Measurements from ENCODE around the gene GRAMD1A.

GRAMD1A gene

DNA sequence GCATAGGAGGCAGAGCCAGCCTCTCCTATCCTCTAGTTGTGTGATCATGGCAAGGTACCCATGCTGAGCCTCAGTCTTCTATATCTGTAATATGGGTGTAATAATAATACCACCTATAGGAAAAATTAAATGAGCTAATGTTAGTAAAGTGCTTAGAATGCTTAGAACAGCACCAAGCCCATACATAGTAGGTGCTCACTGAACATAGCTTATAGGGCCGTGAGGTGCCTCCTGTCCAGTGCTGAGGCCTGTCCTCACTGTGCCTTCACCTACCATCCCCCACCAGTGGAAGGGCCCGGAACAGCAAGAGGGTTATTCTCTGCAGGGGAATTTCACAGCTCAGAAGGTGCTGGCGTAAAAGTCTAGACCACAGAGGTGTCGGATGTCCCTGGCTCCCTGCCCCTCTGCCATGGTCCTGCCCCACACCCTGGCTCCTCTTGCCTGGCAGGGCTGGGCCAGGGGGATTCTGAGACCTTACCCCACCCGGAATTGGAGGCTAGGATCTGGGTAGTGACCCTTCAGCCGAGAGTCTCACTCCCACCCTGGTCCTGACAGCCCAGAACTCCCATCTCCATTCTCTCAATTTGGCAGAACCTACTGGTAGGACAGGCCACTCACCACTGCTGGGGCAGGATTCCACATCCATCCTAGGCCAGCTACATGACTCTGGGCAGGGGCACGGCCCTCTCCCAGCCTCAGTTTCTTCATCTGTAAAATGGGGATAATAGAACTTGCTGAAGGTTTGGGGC is 27.9 kb downstream of the GRAMD1A start:
- Histone ChIP-seq H3K4me1 (ENCODE audit: control insufficient read depth, insufficient read depth, low read length) (peaks cover 14% of the 10 kb centered on the region), H3K4me3 (ENCODE audit: low read depth, low read length) (no peak overlapping the region), H3K36me3 (ENCODE audit: control insufficient read depth in 2 of 2, insufficient read depth in 1 of 2, low read length in 2 of 2) (peaks cover 54 to 57% of the 10 kb centered on the region in 2 experiments), H3K27ac (ENCODE audit: extremely low read depth, low read depth, low read length) (no peak overlapping the region; the same call in 1 of the 2 replicates), H3K9me3 (ENCODE audit: control insufficient read depth, insufficient read depth, low read depth, low read length) (no peaks in the 10 kb centered on the region)
- POLR2A ChIA-PET = interaction anchor here (1.1 to 2.4 kb wide), 4 partner anchors 11 to 101 kb away, joined by 3 to 10 read pairs (median 10); partner anchors contain the start of genes GRAMD1A and ZNF30
- TF ChIP-seq, protein P1, sequence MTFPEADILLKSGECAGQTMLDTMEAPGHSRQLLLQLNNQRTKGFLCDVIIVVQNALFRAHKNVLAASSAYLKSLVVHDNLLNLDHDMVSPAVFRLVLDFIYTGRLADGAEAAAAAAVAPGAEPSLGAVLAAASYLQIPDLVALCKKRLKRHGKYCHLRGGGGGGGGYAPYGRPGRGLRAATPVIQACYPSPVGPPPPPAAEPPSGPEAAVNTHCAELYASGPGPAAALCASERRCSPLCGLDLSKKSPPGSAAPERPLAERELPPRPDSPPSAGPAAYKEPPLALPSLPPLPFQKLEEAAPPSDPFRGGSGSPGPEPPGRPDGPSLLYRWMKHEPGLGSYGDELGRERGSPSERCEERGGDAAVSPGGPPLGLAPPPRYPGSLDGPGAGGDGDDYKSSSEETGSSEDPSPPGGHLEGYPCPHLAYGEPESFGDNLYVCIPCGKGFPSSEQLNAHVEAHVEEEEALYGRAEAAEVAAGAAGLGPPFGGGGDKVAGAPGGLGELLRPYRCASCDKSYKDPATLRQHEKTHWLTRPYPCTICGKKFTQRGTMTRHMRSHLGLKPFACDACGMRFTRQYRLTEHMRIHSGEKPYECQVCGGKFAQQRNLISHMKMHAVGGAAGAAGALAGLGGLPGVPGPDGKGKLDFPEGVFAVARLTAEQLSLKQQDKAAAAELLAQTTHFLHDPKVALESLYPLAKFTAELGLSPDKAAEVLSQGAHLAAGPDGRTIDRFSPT (tag by site-specific recombination; IDR thresholded peaks at IDR 0.05) = peak; percentile 59; the same call in 1 of the 2 replicates
- TF ChIP-seq ZNF24 (tag by site-specific recombination; IDR thresholded peaks at IDR 0.05) (0 out of 2 replicates have a peak, but pooled peaks have one; percentile 25), KLF10 (tag by site-specific recombination; IDR thresholded peaks at IDR 0.05) (0 out of 2 replicates have a peak, but pooled peaks have one; percentile 30), ZNF654 (tag by site-specific recombination; IDR thresholded peaks at IDR 0.05; ENCODE audit: low read depth) (no peak), ZNF664 (tag by site-specific recombination; IDR thresholded peaks at IDR 0.05) (peak; percentile 100), ZNF341 (tag by site-specific recombination; IDR thresholded peaks at IDR 0.05; ENCODE audit: low read depth) (peak; percentile 75), ZNF10 (tag by site-specific recombination; IDR thresholded peaks at IDR 0.05) (peak; percentile 50; the same call in 1 of the 2 replicates), KLF8 (tag by site-specific recombination; IDR thresholded peaks at IDR 0.05) (peak; percentile 57), ZXDB (tag by site-specific recombination; IDR thresholded peaks at IDR 0.05) (0 out of 2 replicates have a peak, but pooled peaks have one; percentile 20), ZSCAN30 (tag by site-specific recombination; IDR thresholded peaks at IDR 0.05) (0 out of 2 replicates have a peak, but pooled peaks have one; percentile 24), ZBTB8A (tag by site-specific recombination; IDR thresholded peaks at IDR 0.05) (peak; percentile 41), ZNF549 (tag by site-specific recombination; IDR thresholded peaks at IDR 0.05) (no peak), MEIS1 (CRISPR knock-in tag; IDR thresholded peaks at IDR 0.05; ENCODE audit: borderline replicate concordance) (no peak), ZNF114 (tag by site-specific recombination; IDR thresholded peaks at IDR 0.05) (no peak), GLIS1 (tag by site-specific recombination; IDR thresholded peaks at IDR 0.05) (peak; percentile 91)
- TF ChIP-seq, protein P2, sequence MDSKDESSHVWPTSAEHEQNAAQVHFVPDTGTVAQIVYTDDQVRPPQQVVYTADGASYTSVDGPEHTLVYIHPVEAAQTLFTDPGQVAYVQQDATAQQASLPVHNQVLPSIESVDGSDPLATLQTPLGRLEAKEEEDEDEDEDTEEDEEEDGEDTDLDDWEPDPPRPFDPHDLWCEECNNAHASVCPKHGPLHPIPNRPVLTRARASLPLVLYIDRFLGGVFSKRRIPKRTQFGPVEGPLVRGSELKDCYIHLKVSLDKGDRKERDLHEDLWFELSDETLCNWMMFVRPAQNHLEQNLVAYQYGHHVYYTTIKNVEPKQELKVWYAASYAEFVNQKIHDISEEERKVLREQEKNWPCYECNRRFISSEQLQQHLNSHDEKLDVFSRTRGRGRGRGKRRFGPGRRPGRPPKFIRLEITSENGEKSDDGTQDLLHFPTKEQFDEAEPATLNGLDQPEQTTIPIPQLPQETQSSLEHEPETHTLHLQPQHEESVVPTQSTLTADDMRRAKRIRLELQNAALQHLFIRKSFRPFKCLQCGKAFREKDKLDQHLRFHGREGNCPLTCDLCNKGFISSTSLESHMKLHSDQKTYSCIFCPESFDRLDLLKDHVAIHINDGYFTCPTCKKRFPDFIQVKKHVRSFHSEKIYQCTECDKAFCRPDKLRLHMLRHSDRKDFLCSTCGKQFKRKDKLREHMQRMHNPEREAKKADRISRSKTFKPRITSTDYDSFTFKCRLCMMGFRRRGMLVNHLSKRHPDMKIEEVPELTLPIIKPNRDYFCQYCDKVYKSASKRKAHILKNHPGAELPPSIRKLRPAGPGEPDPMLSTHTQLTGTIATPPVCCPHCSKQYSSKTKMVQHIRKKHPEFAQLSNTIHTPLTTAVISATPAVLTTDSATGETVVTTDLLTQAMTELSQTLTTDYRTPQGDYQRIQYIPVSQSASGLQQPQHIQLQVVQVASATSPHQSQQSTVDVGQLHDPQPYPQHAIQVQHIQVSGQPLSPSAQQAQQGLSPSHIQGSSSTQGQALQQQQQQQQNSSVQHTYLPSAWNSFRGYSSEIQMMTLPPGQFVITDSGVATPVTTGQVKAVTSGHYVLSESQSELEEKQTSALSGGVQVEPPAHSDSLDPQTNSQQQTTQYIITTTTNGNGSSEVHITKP (tag by site-specific recombination; IDR thresholded peaks at IDR 0.05) = peak; percentile 48
- TF ChIP-seq, protein P3, sequence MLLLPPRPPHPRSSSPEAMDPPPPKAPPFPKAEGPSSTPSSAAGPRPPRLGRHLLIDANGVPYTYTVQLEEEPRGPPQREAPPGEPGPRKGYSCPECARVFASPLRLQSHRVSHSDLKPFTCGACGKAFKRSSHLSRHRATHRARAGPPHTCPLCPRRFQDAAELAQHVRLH (tag by site-specific recombination; IDR thresholded peaks at IDR 0.05) = peak; percentile 71; the same call in 1 of the 2 replicates
- TF ChIP-seq, protein P4, sequence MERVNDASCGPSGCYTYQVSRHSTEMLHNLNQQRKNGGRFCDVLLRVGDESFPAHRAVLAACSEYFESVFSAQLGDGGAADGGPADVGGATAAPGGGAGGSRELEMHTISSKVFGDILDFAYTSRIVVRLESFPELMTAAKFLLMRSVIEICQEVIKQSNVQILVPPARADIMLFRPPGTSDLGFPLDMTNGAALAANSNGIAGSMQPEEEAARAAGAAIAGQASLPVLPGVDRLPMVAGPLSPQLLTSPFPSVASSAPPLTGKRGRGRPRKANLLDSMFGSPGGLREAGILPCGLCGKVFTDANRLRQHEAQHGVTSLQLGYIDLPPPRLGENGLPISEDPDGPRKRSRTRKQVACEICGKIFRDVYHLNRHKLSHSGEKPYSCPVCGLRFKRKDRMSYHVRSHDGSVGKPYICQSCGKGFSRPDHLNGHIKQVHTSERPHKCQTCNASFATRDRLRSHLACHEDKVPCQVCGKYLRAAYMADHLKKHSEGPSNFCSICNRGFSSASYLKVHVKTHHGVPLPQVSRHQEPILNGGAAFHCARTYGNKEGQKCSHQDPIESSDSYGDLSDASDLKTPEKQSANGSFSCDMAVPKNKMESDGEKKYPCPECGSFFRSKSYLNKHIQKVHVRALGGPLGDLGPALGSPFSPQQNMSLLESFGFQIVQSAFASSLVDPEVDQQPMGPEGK (tag by site-specific recombination; IDR thresholded peaks at IDR 0.05) = 0 out of 2 replicates have a peak, but pooled peaks have one; percentile 9
- TF ChIP-seq, protein P5, sequence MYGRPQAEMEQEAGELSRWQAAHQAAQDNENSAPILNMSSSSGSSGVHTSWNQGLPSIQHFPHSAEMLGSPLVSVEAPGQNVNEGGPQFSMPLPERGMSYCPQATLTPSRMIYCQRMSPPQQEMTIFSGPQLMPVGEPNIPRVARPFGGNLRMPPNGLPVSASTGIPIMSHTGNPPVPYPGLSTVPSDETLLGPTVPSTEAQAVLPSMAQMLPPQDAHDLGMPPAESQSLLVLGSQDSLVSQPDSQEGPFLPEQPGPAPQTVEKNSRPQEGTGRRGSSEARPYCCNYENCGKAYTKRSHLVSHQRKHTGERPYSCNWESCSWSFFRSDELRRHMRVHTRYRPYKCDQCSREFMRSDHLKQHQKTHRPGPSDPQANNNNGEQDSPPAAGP (tag by site-specific recombination; IDR thresholded peaks at IDR 0.05) = 0 out of 2 replicates have a peak, but pooled peaks have one; percentile 24
- CTCF ChIA-PET = interaction anchor here (0.6 to 5.1 kb wide), 11 partner anchors 10 to 810 kb away, joined by 3 to 57 read pairs (median 4); no protein-coding TSS in a partner anchor
